HEK293 (cell line): ENCODE data around the gene MAGEA9.

Experiments used
- CTCF ChIA-PET: fragments of 350-600 bp; formaldehyde crosslinking; extraction: SDS; loops from one replicate; lab custom pipeline; 2021; ENCODE audit warnings: antibody characterized with exemption; lab: Yijun Ruan, JAX
- POLR2A ChIA-PET: fragments of 300-600 bp; formaldehyde crosslinking; extraction: SDS; loops from one replicate; lab custom pipeline; 2020; ENCODE audit warnings: antibody characterized with exemption, inconsistent platforms; lab: Yijun Ruan, JAX
- H3K27ac ChIP-seq: fragments of 200-500 bp; sonication (Bioruptor generic); 2 replicates; pipeline ENCODE4 v1.5.1; 2014; ENCODE audit warnings: low read depth, low read length, control low read depth, inconsistent platforms; ENCODE audit errors: extremely low read depth
- H3K36me3 ChIP-seq, 2 experiments: fragments of 200-500 bp in 1 of 2; sonication (Bioruptor generic) in 1 of 2; 1 replicate in 1 of 2; 2 replicates in 1 of 2; pipeline ENCODE4 v1.5.1; 2014 to 2017; ENCODE audit warnings: inconsistent platforms in 2 of 2, low read length in 2 of 2; ENCODE audit not compliant: control insufficient read depth in 2 of 2, insufficient read depth in 1 of 2
- H3K4me1 ChIP-seq: fragments of 200-500 bp; sonication (Bioruptor generic); 2 replicates; pipeline ENCODE4 v1.5.1; 2014; ENCODE audit warnings: mild to moderate bottlenecking, low read length, inconsistent platforms; ENCODE audit not compliant: control insufficient read depth, insufficient read depth
- H3K4me3 ChIP-seq: 2 replicates; pipeline ENCODE4 v1.5.1; 2011; ENCODE audit warnings: low read depth, mild to moderate bottlenecking, control low read depth, low read length, moderate library complexity
- H3K9me3 ChIP-seq: fragments of 200-500 bp; sonication (Bioruptor generic); 2 replicates; pipeline ENCODE4 v1.5.1; 2014; ENCODE audit warnings: low read depth, low read length, inconsistent platforms; ENCODE audit not compliant: control insufficient read depth, insufficient read depth
- GLI4 ChIP-seq: fragments of 450-650 bp; formaldehyde crosslinking; IDR thresholded peaks from 2 replicates; pipeline ENCODE4 v1.5.1; 2016; ENCODE audit warnings: missing biosample characterization, missing genetic modification characterization
- GLIS2 ChIP-seq: fragments of 450-650 bp; formaldehyde crosslinking; IDR thresholded peaks from 2 replicates; pipeline ENCODE4 v1.5.1; 2016; ENCODE audit warnings: missing biosample characterization, missing genetic modification characterization
- HOXD13 ChIP-seq: sonication (generic); formaldehyde crosslinking; IDR thresholded peaks from 2 replicates; pipeline ENCODE4 v1.8.0; 2022; ENCODE audit warnings: missing genetic modification reagents, borderline replicate concordance
- KLF16 ChIP-seq: fragments of 450-650 bp; formaldehyde crosslinking; IDR thresholded peaks from 2 replicates; pipeline ENCODE4 v1.5.1; 2017; ENCODE audit warnings: missing biosample characterization, missing genetic modification characterization
- PRDM1 ChIP-seq: fragments of 450-650 bp; formaldehyde crosslinking; IDR thresholded peaks from 2 replicates; pipeline ENCODE4; 2016; ENCODE audit warnings: missing biosample characterization, missing genetic modification characterization
- PRDM10 ChIP-seq: fragments of 450-650 bp; formaldehyde crosslinking; IDR thresholded peaks from 2 replicates; pipeline ENCODE4 v1.5.1; 2016; ENCODE audit warnings: missing biosample characterization, missing genetic modification characterization
- SCRT2 ChIP-seq: fragments of 450-650 bp; formaldehyde crosslinking; IDR thresholded peaks from 2 replicates; pipeline ENCODE4 v1.5.1; 2016; ENCODE audit warnings: missing biosample characterization, missing genetic modification characterization
- SP2 ChIP-seq: fragments of 450-650 bp; formaldehyde crosslinking; IDR thresholded peaks from 2 replicates; pipeline ENCODE4 v1.5.1; 2016; ENCODE audit warnings: missing biosample characterization, missing genetic modification characterization
- ZBTB20 ChIP-seq: fragments of 450-650 bp; formaldehyde crosslinking; IDR thresholded peaks from 2 replicates; pipeline ENCODE4 v1.5.1; 2016; ENCODE audit warnings: missing biosample characterization, missing genetic modification characterization
- ZNF10 ChIP-seq: fragments of 450-650 bp; formaldehyde crosslinking; IDR thresholded peaks from 2 replicates; pipeline ENCODE4 v1.5.1; 2017; ENCODE audit warnings: missing biosample characterization, missing genetic modification characterization
- ZNF148 ChIP-seq: fragments of 450-650 bp; formaldehyde crosslinking; IDR thresholded peaks from 2 replicates; pipeline ENCODE4 v1.5.0; 2017; ENCODE audit warnings: missing biosample characterization, missing genetic modification characterization, borderline replicate concordance
- ZNF169 ChIP-seq: fragments of 450-650 bp; formaldehyde crosslinking; IDR thresholded peaks from 2 replicates; pipeline ENCODE4 v1.5.1; 2016; ENCODE audit warnings: missing biosample characterization, missing genetic modification characterization
- ZNF202 ChIP-seq: fragments of 450-650 bp; formaldehyde crosslinking; IDR thresholded peaks from 2 replicates; pipeline ENCODE4 v1.5.1; 2016; ENCODE audit warnings: missing biosample characterization, missing genetic modification characterization, borderline replicate concordance
- ZNF311 ChIP-seq: fragments of 450-650 bp; formaldehyde crosslinking; IDR thresholded peaks from 2 replicates; pipeline ENCODE4 v1.5.1; 2017; ENCODE audit warnings: missing biosample characterization, missing genetic modification characterization, borderline replicate concordance
- ZNF350 ChIP-seq: fragments of 450-650 bp; formaldehyde crosslinking; IDR thresholded peaks from 2 replicates; pipeline ENCODE4 v1.5.0; 2017; ENCODE audit warnings: missing biosample characterization, mild to moderate bottlenecking, missing genetic modification characterization
- ZNF391 ChIP-seq: fragments of 450-650 bp; formaldehyde crosslinking; IDR thresholded peaks from 2 replicates; pipeline ENCODE4 v1.5.1; 2016; ENCODE audit warnings: low read depth, missing biosample characterization, missing genetic modification characterization, borderline replicate concordance
- ZNF530 ChIP-seq: fragments of 450-650 bp; formaldehyde crosslinking; IDR thresholded peaks from 2 replicates; pipeline ENCODE4 v1.5.1; 2016; ENCODE audit warnings: low read depth, missing biosample characterization, missing genetic modification characterization
- ZNF580 ChIP-seq: fragments of 450-650 bp; formaldehyde crosslinking; IDR thresholded peaks from 2 replicates; pipeline ENCODE4 v1.5.1; 2016; ENCODE audit warnings: missing biosample characterization, missing genetic modification characterization
- ZNF596 ChIP-seq: fragments of 450-650 bp; IDR thresholded peaks from 2 replicates; pipeline ENCODE4 v1.5.0; 2018; ENCODE audit warnings: missing biosample characterization, mild to moderate bottlenecking, missing genetic modification characterization, moderate library complexity
- ZSCAN30 ChIP-seq: fragments of 450-650 bp; IDR thresholded peaks from 2 replicates; pipeline ENCODE4 v1.5.1; 2018; ENCODE audit warnings: missing biosample characterization, mild to moderate bottlenecking, missing genetic modification characterization, moderate library complexity

The MAGEA9 gene

GRCh38 chrX:149827254-149827653 lies 45.5 kb downstream of the MAGEA9 start:
- Histone ChIP-seq H3K4me3 (no peak overlapping the region), H3K36me3 (no peaks in the 10 kb centered on the region), H3K9me3 (no peaks in the 10 kb centered on the region), H3K4me1 (no peaks in the 10 kb centered on the region)
- POLR2A ChIA-PET, result no interaction called here
- TF ChIP-seq ZNF596 (tag by site-specific recombination) (peak; percentile 92), HOXD13 (CRISPR knock-in tag) (no peak)
- TF ChIP-seq, all 188 proteins: peak for 1
- CTCF ChIA-PET, result interaction anchor here (0.6 to 0.7 kb wide), 3 partner anchors 18 to 308 kb away, joined by 3 read pairs; no protein-coding TSS in a partner anchor
- H3K27ac ChIP-seq, result no peak overlapping the region

GRCh38 chrX:149829751-149830191 lies 48.0 kb downstream of the MAGEA9 start:
- POLR2A ChIA-PET, result no interaction called here

GRCh38 chrX:149830192-149830873 lies 48.6 kb downstream of the MAGEA9 start:
- ChIA-PET POLR2A (no interaction called here), CTCF (interaction anchor here (0.7 kb wide), 1 partner anchor 12 kb away, joined by 4 read pairs; no protein-coding TSS in a partner anchor)
- H3K27ac ChIP-seq, result no peak overlapping the region
- no peak overlapping the region for H3K4me3 ChIP-seq
- H3K36me3 ChIP-seq, result no peaks in the 10 kb centered on the region
- no peaks in the 10 kb centered on the region for H3K9me3 ChIP-seq
- peak; percentile 99 for TF ChIP-seq PRDM1 (tag by site-specific recombination)
- TF ChIP-seq KLF16 (tag by site-specific recombination), result no peak
- peak; percentile 77 for TF ChIP-seq ZNF596 (tag by site-specific recombination)
- TF ChIP-seq, all 188 proteins: peak for 2
- no peaks in the 10 kb centered on the region for H3K4me1 ChIP-seq

More at GRCh38 chrX:149829751-149830191, 48.0 kb downstream of the MAGEA9 start:
- H3K4me1 ChIP-seq, result no peaks in the 10 kb centered on the region
- H3K36me3 ChIP-seq, result no peaks in the 10 kb centered on the region
- H3K9me3 ChIP-seq, result no peaks in the 10 kb centered on the region
- CTCF ChIA-PET, result interaction anchor here (0.7 kb wide), 1 partner anchor 11 kb away, joined by 4 read pairs; no protein-coding TSS in a partner anchor
- no peak overlapping the region for H3K27ac ChIP-seq
- H3K4me3 ChIP-seq, result no peak overlapping the region
- peak; percentile 38; the same call in 1 of the 2 replicates for TF ChIP-seq PRDM10 (tag by site-specific recombination)
- TF ChIP-seq SCRT2 (tag by site-specific recombination), result no peak

- H3K27ac ChIP-seq, result no peak overlapping the region
- no peaks in the 10 kb centered on the region for H3K4me1 ChIP-seq
- ChIA-PET POLR2A (no interaction called here), CTCF (no interaction called here)
- H3K36me3 ChIP-seq, result no peaks in the 10 kb centered on the region
- no peak overlapping the region for H3K4me3 ChIP-seq
- no peaks in the 10 kb centered on the region for H3K9me3 ChIP-seq
- no peak for TF ChIP-seq ZNF10
- TF ChIP-seq GLI4 (tag by site-specific recombination), result no peak
- no peak for TF ChIP-seq ZNF596 (tag by site-specific recombination)
- no peak for TF ChIP-seq ZNF169 (tag by site-specific recombination)
- TF ChIP-seq ZNF530 (tag by site-specific recombination), result no peak
- no peak for TF ChIP-seq ZNF391 (tag by site-specific recombination)
- TF ChIP-seq ZNF311, result no peak
- no peak for TF ChIP-seq ZBTB20 (tag by site-specific recombination)
- TF ChIP-seq ZNF202 (tag by site-specific recombination), result no peak
- no peak for TF ChIP-seq ZNF350 (tag by site-specific recombination)
- TF ChIP-seq SP2 (tag by site-specific recombination), result no peak
- 0 out of 2 replicates have a peak, but pooled peaks have one; percentile 14 for TF ChIP-seq ZSCAN30 (tag by site-specific recombination)
- TF ChIP-seq ZNF148, result no peak
- TF ChIP-seq ZNF580 (tag by site-specific recombination), result no peak
- TF ChIP-seq GLIS2 (tag by site-specific recombination), result no peak
Measured at GRCh38 chrX:149831473-149831872, 49.7 kb downstream of the MAGEA9 start.
